WTC11 (cell line): ENCODE data around the gene PRPSAP1. TPM values are rescaled to one million over a fixed set of nuclear protein-coding genes. Genes with fewer than 3 reads are reported as not detected.
"Not testable (repeated sequence)": the region's sequence is repeated elsewhere in the genome, so short reads cannot be mapped to it uniquely, and the experiment has no call there.

Source experiments
- ATAC-seq: fragments of 200-7000 bp; cut with Tn5 transposase; 2 replicates; pipeline ENCODE4 v1.10.0; 2021; ENCODE audit warnings: mild to moderate bottlenecking, moderate library complexity
- CTCF ChIA-PET: fragments of 300-600 bp; sonication (Branson Sonifier 250); formaldehyde crosslinking; loops from one replicate; lab custom pipeline; 2021; ENCODE audit warnings: antibody characterized with exemption; lab: Charles Lee
- POLR2A ChIA-PET: fragments of 350-600 bp; sonication (Branson Sonifier 250); formaldehyde crosslinking; loops from one replicate; lab custom pipeline; 2021; ENCODE audit warnings: antibody characterized with exemption; lab: Charles Lee
- DNase-seq: peaks from one replicate; pipeline ENCODE4 v3.0.0; 2021; ENCODE audit warnings: low spot score
- H3K27ac Mint-ChIP-seq: 2 replicates; pipeline ENCODE4 v1.8.0; 2021; ENCODE audit warnings: mixed read lengths
- H3K27me3 Mint-ChIP-seq: 2 replicates; pipeline ENCODE4 v1.8.0; 2021; ENCODE audit warnings: low read depth, mild to moderate bottlenecking, moderate library complexity, mixed read lengths
- H3K36me3 Mint-ChIP-seq: 2 replicates; pipeline ENCODE4 v1.8.0; 2021; ENCODE audit warnings: mixed read lengths
- H3K4me1 Mint-ChIP-seq: 2 replicates; pipeline ENCODE4 v1.8.0; 2022; ENCODE audit warnings: mixed read lengths
- H3K4me3 Mint-ChIP-seq: 2 replicates; pipeline ENCODE4 v1.8.0; 2021; ENCODE audit warnings: mild to moderate bottlenecking, moderate library complexity, mixed read lengths
- H3K9me3 Mint-ChIP-seq: 2 replicates; pipeline ENCODE4 v1.8.0; 2021; ENCODE audit warnings: mixed read lengths
- CREB1 ChIP-seq: sonication (generic); formaldehyde crosslinking; IDR thresholded peaks from 2 replicates; pipeline ENCODE4 v1.8.0; 2023; ENCODE audit warnings: mild to moderate bottlenecking, missing genetic modification reagents
- E2F4 ChIP-seq: sonication (generic); formaldehyde crosslinking; IDR thresholded peaks from 2 replicates; pipeline ENCODE4 v1.8.1; 2022; ENCODE audit warnings: low read depth, mild to moderate bottlenecking, moderate library complexity, missing genetic modification reagents, borderline replicate concordance
- ETV6 ChIP-seq: sonication (generic); formaldehyde crosslinking; IDR thresholded peaks from 2 replicates; pipeline ENCODE4 v1.8.1; 2022; ENCODE audit warnings: mild to moderate bottlenecking, missing genetic modification reagents
- FOXJ3 ChIP-seq: sonication (generic); formaldehyde crosslinking; IDR thresholded peaks from 2 replicates; pipeline ENCODE4 v1.9.0; 2021; ENCODE audit warnings: missing genetic modification reagents, mild to moderate bottlenecking, borderline replicate concordance
- GTF2I ChIP-seq: fragments of 250-450 bp; sonication (Bioruptor Pico); conservative IDR thresholded peaks from 2 replicates; pipeline ENCODE4 v1.4.0; 2021; ENCODE audit warnings: mild to moderate bottlenecking
- HMGA2 ChIP-seq: fragments of 250-450 bp; sonication (Bioruptor Pico); IDR thresholded peaks from 2 replicates; pipeline ENCODE4 v1.4.0; 2021; ENCODE audit warnings: mild to moderate bottlenecking, moderate library complexity
- MXD4 ChIP-seq: fragments of 250-450 bp; sonication (Bioruptor Pico); IDR thresholded peaks from 2 replicates; pipeline ENCODE4 v1.8.0; 2021; ENCODE audit warnings: mild to moderate bottlenecking, moderate library complexity, borderline replicate concordance
- NR2C2 ChIP-seq: sonication (generic); formaldehyde crosslinking; IDR thresholded peaks from 2 replicates; pipeline ENCODE4 v1.8.0; 2022; ENCODE audit warnings: mild to moderate bottlenecking, missing genetic modification reagents
- TEAD4 ChIP-seq: sonication (generic); formaldehyde crosslinking; IDR thresholded peaks from 2 replicates; pipeline ENCODE4 v1.8.0; 2022; ENCODE audit warnings: mild to moderate bottlenecking, missing genetic modification reagents
- ZBTB43 ChIP-seq: sonication (generic); formaldehyde crosslinking; IDR thresholded peaks from 2 replicates; pipeline ENCODE4 v1.8.1; 2023; ENCODE audit warnings: mild to moderate bottlenecking, missing genetic modification reagents
- ZMAT4 ChIP-seq: fragments of 250-450 bp; sonication (Bioruptor Pico); IDR thresholded peaks from 2 replicates; pipeline ENCODE4 v1.9.0; 2021; ENCODE audit warnings: mild to moderate bottlenecking
- ZNF423 ChIP-seq: fragments of 250-450 bp; sonication (Bioruptor Pico); IDR thresholded peaks from 2 replicates; pipeline ENCODE4 v2.1.2; 2022; ENCODE audit warnings: mild to moderate bottlenecking, moderate library complexity
- total RNA-seq: library from RNA; stranded (reverse); gene quantifications from 3 replicates; pipeline ENCODE4 v1.2.3, GENCODE V29; 2021
- TF ChIP-seq, protein P1 (sequence below): sonication (generic); formaldehyde crosslinking; conservative IDR thresholded peaks from 2 replicates; pipeline ENCODE4 v1.8.1; 2023; ENCODE audit warnings: mild to moderate bottlenecking, low read depth, missing genetic modification reagents, moderate library complexity
- TF ChIP-seq, protein P2 (sequence below): fragments of 250-450 bp; sonication (Bioruptor Pico); IDR thresholded peaks from 2 replicates; pipeline ENCODE4 v1.9.0; 2021; ENCODE audit warnings: mild to moderate bottlenecking
- TF ChIP-seq, protein P3 (sequence below): sonication (generic); formaldehyde crosslinking; IDR thresholded peaks from 2 replicates; pipeline ENCODE4 v1.8.0; 2023; ENCODE audit warnings: mild to moderate bottlenecking, missing genetic modification reagents

Gene PRPSAP1
- total RNA-seq, 1 experiment from 2014 or later: 56.5 TPM

GRCh38 chr17:76307966-76308338 is 45.8 kb downstream of the PRPSAP1 start, which contains the start of gene QRICH2 (continued):
- TF ChIP-seq, protein P1, sequence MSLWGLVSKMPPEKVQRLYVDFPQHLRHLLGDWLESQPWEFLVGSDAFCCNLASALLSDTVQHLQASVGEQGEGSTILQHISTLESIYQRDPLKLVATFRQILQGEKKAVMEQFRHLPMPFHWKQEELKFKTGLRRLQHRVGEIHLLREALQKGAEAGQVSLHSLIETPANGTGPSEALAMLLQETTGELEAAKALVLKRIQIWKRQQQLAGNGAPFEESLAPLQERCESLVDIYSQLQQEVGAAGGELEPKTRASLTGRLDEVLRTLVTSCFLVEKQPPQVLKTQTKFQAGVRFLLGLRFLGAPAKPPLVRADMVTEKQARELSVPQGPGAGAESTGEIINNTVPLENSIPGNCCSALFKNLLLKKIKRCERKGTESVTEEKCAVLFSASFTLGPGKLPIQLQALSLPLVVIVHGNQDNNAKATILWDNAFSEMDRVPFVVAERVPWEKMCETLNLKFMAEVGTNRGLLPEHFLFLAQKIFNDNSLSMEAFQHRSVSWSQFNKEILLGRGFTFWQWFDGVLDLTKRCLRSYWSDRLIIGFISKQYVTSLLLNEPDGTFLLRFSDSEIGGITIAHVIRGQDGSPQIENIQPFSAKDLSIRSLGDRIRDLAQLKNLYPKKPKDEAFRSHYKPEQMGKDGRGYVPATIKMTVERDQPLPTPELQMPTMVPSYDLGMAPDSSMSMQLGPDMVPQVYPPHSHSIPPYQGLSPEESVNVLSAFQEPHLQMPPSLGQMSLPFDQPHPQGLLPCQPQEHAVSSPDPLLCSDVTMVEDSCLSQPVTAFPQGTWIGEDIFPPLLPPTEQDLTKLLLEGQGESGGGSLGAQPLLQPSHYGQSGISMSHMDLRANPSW (CRISPR knock-in tag): no peak
- TF ChIP-seq ZNF423: no peak
- no peak for TF ChIP-seq NR2C2 (CRISPR knock-in tag)
- TF ChIP-seq FOXJ3 (CRISPR knock-in tag): no peak
- no peak for TF ChIP-seq MXD4 (CRISPR knock-in tag)

- H3K4me3 Mint-ChIP-seq: no peak overlapping the region
- ChIA-PET POLR2A (no interaction called here), CTCF (interaction anchor here (0.6 to 3.7 kb wide), 5 partner anchors 78 to 293 kb away, joined by 3 to 22 read pairs (median 3); no protein-coding TSS in a partner anchor)
- H3K9me3 Mint-ChIP-seq: no peaks in the 10 kb centered on the region
- ATAC-seq: no peak
- no peak overlapping the region for H3K27ac Mint-ChIP-seq
- no peaks in the 10 kb centered on the region for H3K27me3 Mint-ChIP-seq
- H3K4me1 Mint-ChIP-seq: no peaks in the 10 kb centered on the region
- no peak for DNase-seq
- H3K36me3 Mint-ChIP-seq: peaks cover 15% of the 10 kb centered on the region; the same call in 1 of the 2 replicates
- TF ChIP-seq HMGA2 (CRISPR knock-in tag) (no peak), TEAD4 (CRISPR knock-in tag) (no peak), CREB1 (CRISPR knock-in tag) (no peak)
Observed at GRCh38 chr17:76307299-76307965, 46.3 kb downstream of the PRPSAP1 start.

DNA sequence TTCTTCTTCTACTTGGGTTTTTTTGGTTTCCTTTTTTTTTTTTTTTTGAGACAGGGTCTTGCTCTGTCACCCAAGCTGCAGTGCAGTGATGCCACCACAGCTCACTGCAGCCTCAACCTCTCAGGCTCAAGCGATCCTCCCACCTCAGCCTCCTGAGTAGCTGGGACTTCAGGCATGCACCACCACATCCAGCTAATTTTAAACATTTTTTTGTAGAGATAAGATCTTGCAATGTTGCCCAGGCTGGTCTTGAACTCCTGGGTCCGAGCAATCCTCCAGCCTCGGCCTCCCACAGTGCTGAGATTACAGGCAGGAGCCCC is 48.6 kb downstream of the PRPSAP1 start:
- H3K27ac Mint-ChIP-seq, ATAC-seq, H3K4me1 Mint-ChIP-seq, H3K36me3 Mint-ChIP-seq, H3K9me3 Mint-ChIP-seq, H3K27me3 Mint-ChIP-seq, DNase-seq, POLR2A ChIA-PET, H3K4me3 Mint-ChIP-seq: not testable (repeated sequence)
- CTCF ChIA-PET: interaction anchor here (2.7 to 5.7 kb wide), 3 partner anchors 77 to 291 kb away, joined by 8 to 43 read pairs (median 11); no protein-coding TSS in a partner anchor

DNA sequence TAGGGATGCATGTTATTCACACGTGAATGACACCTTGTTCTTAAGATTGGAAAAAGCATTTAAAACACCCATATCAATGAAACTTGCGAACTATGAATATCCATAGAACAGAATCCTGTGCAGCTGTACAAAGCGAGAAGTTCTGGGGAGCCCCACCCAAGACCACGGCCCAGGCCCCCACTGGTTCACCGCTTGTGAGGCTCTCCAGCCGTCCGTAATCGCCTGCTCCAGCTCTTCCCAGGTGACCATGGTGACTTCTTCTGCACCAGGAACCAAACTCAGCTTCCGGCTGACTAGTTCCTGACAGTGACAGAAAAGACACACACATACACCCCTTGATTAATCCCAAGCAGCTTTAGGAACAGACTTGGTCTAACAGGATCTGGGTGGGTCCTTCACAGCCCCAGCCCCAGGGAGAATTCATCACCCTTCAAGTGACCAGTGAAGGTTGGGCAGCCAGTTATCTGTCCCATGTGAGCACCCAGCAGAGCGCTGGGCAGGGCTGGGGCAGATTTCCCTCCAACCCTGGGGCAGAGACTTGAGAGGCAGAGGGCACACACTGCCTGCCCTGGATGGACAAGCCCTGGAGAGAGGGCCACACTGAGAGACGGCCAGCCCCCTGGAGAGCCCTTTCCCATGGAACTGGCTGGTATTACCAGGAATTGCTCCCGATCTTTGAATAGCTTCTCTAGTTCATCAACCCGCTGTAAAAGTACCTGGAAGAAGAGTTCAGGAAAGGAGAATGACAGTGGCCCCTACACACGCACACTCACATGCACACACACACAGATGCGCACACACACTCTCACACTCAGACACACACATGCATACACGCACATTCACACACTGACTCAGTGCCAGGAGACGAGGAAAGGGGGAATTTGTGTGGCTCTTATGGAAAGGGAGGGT is 49.2 kb downstream of the PRPSAP1 start:
- Mint-ChIP-seq H3K36me3 (peaks cover 2% of the 10 kb centered on the region; the same call in 1 of the 2 replicates), H3K4me3 (no peak overlapping the region), H3K4me1 (no peaks in the 10 kb centered on the region), H3K27ac (peak overlapping the region; percentile 91; the same call in 1 of the 2 replicates), H3K9me3 (no peaks in the 10 kb centered on the region), H3K27me3 (no peaks in the 10 kb centered on the region)
- ATAC-seq: no peak
- ChIA-PET CTCF (interaction anchor here (1.0 to 5.7 kb wide), 9 partner anchors 25 to 290 kb away, joined by 3 to 43 read pairs (median 7); partner anchors contain the start of gene PRPSAP1), POLR2A (no interaction called here)
- DNase-seq: no peak
- TF ChIP-seq HMGA2 (CRISPR knock-in tag) (no peak), GTF2I (CRISPR knock-in tag) (no peak), MXD4 (CRISPR knock-in tag) (no peak), ZBTB43 (no peak), ETV6 (CRISPR knock-in tag) (no peak), ZMAT4 (CRISPR knock-in tag) (no peak), E2F4 (no peak)
- TF ChIP-seq, protein P2, sequence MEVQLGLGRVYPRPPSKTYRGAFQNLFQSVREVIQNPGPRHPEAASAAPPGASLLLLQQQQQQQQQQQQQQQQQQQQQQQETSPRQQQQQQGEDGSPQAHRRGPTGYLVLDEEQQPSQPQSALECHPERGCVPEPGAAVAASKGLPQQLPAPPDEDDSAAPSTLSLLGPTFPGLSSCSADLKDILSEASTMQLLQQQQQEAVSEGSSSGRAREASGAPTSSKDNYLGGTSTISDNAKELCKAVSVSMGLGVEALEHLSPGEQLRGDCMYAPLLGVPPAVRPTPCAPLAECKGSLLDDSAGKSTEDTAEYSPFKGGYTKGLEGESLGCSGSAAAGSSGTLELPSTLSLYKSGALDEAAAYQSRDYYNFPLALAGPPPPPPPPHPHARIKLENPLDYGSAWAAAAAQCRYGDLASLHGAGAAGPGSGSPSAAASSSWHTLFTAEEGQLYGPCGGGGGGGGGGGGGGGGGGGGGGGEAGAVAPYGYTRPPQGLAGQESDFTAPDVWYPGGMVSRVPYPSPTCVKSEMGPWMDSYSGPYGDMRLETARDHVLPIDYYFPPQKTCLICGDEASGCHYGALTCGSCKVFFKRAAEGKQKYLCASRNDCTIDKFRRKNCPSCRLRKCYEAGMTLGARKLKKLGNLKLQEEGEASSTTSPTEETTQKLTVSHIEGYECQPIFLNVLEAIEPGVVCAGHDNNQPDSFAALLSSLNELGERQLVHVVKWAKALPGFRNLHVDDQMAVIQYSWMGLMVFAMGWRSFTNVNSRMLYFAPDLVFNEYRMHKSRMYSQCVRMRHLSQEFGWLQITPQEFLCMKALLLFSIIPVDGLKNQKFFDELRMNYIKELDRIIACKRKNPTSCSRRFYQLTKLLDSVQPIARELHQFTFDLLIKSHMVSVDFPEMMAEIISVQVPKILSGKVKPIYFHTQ (CRISPR knock-in tag): no peak
- TF ChIP-seq, protein P3, sequence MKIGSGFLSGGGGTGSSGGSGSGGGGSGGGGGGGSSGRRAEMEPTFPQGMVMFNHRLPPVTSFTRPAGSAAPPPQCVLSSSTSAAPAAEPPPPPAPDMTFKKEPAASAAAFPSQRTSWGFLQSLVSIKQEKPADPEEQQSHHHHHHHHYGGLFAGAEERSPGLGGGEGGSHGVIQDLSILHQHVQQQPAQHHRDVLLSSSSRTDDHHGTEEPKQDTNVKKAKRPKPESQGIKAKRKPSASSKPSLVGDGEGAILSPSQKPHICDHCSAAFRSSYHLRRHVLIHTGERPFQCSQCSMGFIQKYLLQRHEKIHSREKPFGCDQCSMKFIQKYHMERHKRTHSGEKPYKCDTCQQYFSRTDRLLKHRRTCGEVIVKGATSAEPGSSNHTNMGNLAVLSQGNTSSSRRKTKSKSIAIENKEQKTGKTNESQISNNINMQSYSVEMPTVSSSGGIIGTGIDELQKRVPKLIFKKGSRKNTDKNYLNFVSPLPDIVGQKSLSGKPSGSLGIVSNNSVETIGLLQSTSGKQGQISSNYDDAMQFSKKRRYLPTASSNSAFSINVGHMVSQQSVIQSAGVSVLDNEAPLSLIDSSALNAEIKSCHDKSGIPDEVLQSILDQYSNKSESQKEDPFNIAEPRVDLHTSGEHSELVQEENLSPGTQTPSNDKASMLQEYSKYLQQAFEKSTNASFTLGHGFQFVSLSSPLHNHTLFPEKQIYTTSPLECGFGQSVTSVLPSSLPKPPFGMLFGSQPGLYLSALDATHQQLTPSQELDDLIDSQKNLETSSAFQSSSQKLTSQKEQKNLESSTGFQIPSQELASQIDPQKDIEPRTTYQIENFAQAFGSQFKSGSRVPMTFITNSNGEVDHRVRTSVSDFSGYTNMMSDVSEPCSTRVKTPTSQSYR (CRISPR knock-in tag): no peak
